Tibial nerve (tissue), 4 donors: Measurements from ENCODE around the gene ZMYND11.

ENCODE experiments used
- CTCF ChIP-seq, 5 experiments: fragments of 200-600 bp in 3 of 5; fragments of 450-650 bp in 2 of 5; sonication (generic) in 3 of 5; IDR thresholded peaks; one replicate each; pipeline ENCODE4 v1.5.1; 2016 to 2019; ENCODE audit warnings: antibody characterized with exemption in 5 of 5, mild to moderate bottlenecking in 3 of 5, moderate library complexity in 2 of 5
- EP300 ChIP-seq, 2 donors: sonication (generic); formaldehyde crosslinking; IDR thresholded peaks; one replicate each; pipeline ENCODE4 v1.6.1; 2017; ENCODE audit warnings: antibody characterized with exemption in 2 of 2, mild to moderate bottlenecking in 1 of 2

- TF ChIP-seq EP300 (IDR thresholded peaks at IDR 0.05) (peak in 1 of 2 donors; percentile 44), CTCF (IDR thresholded peaks at IDR 0.05) (no peak)
Observed at GRCh38 chr10:127612-128432, 7.4 kb upstream of the ZMYND11 start.
